GM12801 (cell line): ENCODE measurements around the gene TTC7B.

Experiments
- TF ChIP-seq, protein P1 (sequence below): IDR thresholded peaks from one replicate; pipeline ENCODE4 v1.5.1; 2011; ENCODE audit warnings: control low read depth; ENCODE audit not compliant: insufficient read length; ENCODE audit errors: extremely low read depth

Gene TTC7B

DNA sequence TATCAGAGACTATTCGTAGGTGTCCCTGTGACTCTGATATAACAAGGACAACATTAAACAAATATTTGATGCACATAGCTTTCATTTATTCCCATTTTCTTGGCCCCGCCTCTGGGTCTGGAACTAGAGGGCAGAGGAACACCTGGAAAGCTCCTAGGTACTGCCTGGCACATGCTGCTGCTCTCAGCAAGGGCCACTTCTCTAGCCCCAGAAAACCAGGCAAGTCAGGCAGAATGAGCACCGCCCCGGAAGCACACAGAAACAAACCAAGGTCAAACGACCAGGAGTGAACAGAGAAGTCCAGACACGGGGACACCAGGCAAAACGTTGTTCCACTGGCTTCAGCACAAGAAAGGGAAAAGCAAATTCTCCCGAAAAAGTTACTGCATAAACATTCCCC is 76.1 kb downstream of the TTC7B start:
- TF ChIP-seq, protein P1, sequence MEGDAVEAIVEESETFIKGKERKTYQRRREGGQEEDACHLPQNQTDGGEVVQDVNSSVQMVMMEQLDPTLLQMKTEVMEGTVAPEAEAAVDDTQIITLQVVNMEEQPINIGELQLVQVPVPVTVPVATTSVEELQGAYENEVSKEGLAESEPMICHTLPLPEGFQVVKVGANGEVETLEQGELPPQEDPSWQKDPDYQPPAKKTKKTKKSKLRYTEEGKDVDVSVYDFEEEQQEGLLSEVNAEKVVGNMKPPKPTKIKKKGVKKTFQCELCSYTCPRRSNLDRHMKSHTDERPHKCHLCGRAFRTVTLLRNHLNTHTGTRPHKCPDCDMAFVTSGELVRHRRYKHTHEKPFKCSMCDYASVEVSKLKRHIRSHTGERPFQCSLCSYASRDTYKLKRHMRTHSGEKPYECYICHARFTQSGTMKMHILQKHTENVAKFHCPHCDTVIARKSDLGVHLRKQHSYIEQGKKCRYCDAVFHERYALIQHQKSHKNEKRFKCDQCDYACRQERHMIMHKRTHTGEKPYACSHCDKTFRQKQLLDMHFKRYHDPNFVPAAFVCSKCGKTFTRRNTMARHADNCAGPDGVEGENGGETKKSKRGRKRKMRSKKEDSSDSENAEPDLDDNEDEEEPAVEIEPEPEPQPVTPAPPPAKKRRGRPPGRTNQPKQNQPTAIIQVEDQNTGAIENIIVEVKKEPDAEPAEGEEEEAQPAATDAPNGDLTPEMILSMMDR: no peak

- TF ChIP-seq, protein P1: no peak
Observed at GRCh38 chr14:90739318-90740068, 76.7 kb downstream of the TTC7B start.

DNA sequence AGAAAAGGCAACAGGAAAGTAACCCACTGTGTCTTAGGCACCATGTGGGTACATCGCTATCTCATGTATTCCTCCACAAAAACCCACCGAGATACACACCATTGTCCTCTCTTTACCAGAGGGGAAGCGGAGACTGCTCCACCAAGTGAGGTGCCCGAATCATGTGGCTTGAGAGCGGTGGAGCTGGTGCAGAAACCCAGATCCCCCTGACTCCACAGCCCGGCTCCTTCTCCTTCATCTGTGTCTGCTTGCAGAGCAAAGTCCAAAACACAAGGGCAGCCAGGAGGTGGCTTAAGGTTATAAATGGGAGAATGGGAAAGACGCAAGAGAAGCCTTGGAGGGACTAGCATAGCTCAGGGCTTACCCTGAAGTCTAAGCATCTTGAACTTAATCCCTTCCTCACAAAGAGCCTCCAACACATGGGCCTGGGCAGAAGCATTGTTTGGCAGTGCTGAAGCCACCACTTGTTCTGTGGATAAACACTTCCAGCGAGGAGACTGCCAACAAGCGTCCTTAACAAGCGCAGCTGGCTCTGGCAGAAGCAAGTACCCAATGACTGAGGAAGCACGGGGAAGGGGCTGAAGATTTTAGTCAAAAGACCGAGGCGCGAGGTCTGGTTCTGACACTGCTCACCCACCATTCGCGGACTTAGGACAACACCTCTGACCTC is 83.0 kb downstream of the TTC7B start:
- TF ChIP-seq, protein P1: no peak

DNA sequence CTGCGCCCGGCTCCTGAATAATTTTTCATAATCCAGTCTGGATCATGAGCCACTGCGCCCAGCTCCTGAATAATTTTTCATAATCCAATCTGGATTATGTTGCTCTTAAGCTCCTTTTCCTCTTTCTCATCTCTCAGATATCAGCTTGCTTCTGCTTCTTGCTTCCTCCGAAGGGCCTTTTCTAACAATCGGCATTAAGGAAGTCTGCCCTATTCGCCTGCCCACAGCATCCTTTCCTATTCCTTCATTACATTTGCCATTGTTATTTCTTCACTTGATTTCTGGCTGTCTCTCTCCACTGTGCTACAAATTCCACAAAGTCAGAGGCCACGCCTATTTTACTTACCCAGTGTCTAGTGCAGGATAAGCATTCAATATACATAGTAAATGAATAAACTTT is 83.5 kb downstream of the TTC7B start:
- TF ChIP-seq, protein P1: no peak

GRCh38 chr14:90732139-90732538 is 84.1 kb downstream of the TTC7B start:
- TF ChIP-seq, protein P1: no peak

GRCh38 chr14:90731487-90731886 is 84.7 kb downstream of the TTC7B start:
- TF ChIP-seq, protein P1: no peak

DNA sequence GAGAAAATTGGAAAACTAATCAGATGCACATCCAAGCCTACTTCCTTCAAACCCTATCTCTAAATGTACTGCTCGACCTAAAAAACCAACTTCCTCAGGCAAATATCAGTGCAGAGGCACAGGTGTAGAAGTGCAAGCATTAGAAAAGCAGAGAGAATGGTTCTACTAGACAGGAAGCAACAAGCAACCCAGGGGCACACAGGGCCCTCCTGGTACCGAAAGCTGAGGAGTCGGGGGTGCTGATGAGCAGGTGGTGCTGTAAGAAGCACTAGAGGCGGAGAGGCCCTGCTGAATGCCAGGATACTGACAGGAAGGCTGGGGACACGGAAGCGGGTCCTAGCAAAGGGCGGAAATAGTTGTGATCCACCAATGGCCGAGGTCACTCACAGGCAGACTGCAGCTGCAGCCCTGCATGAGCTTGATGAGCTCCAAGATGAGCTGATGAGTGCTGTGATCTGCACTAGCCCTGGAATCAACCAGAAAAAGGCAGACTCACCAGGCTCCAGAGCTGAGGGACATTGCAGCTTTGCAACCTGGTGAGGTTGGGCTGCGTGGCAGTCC is 85.9 kb downstream of the TTC7B start:
- TF ChIP-seq, protein P1: no peak
